Right atrium auricular region (tissue), 2 donors: ENCODE results near the gene ERMAP. TPM values are rescaled to one million over a fixed set of nuclear protein-coding genes. Genes with fewer than 3 reads are reported as not detected.
"Not testable (repeated sequence)": the region's sequence is repeated elsewhere in the genome, so short reads cannot be mapped to it uniquely, and the experiment has no call there.

Source experiments
- DNase-seq: peaks from one replicate; pipeline ENCODE4 v3.0.0-alpha.2; 2019; ENCODE audit warnings: low spot score
- H3K27ac ChIP-seq, 2 donors: fragments of 200-600 bp; sonication (generic); 1 replicate in 1 of 2; 2 replicates in 1 of 2; pipeline ENCODE4 v1.5.1; 2016 to 2019
- H3K27me3 ChIP-seq, 2 donors: fragments of 200-600 bp; sonication (generic); one replicate each; pipeline versions ENCODE4 v1.5.1 to v1.6.0; 2017 to 2019
- H3K36me3 ChIP-seq: fragments of 200-600 bp; sonication (generic); one replicate; pipeline ENCODE4 v1.5.1; 2016
- H3K4me1 ChIP-seq, 2 donors: fragments of 200-600 bp; sonication (generic); one replicate each; pipeline versions ENCODE4 v1.5.1 to v1.6.0; 2017 to 2019
- H3K4me3 ChIP-seq, 2 donors: fragments of 200-600 bp; sonication (generic); 1 replicate in 1 of 2; 2 replicates in 1 of 2; pipeline ENCODE4 v1.5.1; 2017 to 2019; ENCODE audit warnings: mild to moderate bottlenecking in 1 of 2, moderate library complexity in 1 of 2
- H3K9me3 ChIP-seq, 2 donors: fragments of 200-600 bp; sonication (generic); one replicate each; pipeline ENCODE4 v1.5.1; 2019
- total RNA-seq, 2 donors: library from RNA; depleted of rRNA; stranded (reverse); fragments of >200 nt; gene quantifications; one replicate each; pipeline ENCODE4 v1.1.0, GENCODE V29; 2016
- TF ChIP-seq, protein P1 (sequence below), 2 donors: fragments of 200-600 bp; sonication (generic); IDR thresholded peaks; one replicate each; pipeline ENCODE4 v1.5.1; 2019; ENCODE audit warnings: antibody characterized with exemption in 2 of 2

Gene ERMAP
- total RNA-seq, 2 donors from 2014 or later, result 3.3 to 5.6 TPM

GRCh38 chr1:42797414-42797813 lies 19.5 kb upstream of the ERMAP start:
- no peaks in the 10 kb centered on the region for H3K4me1 ChIP-seq
- no peaks in the 10 kb centered on the region for H3K36me3 ChIP-seq
- H3K4me3 ChIP-seq, result no peak overlapping the region
- H3K27ac ChIP-seq, result no peak overlapping the region
- H3K9me3 ChIP-seq, result no peaks in the 10 kb centered on the region
- TF ChIP-seq, protein P1, sequence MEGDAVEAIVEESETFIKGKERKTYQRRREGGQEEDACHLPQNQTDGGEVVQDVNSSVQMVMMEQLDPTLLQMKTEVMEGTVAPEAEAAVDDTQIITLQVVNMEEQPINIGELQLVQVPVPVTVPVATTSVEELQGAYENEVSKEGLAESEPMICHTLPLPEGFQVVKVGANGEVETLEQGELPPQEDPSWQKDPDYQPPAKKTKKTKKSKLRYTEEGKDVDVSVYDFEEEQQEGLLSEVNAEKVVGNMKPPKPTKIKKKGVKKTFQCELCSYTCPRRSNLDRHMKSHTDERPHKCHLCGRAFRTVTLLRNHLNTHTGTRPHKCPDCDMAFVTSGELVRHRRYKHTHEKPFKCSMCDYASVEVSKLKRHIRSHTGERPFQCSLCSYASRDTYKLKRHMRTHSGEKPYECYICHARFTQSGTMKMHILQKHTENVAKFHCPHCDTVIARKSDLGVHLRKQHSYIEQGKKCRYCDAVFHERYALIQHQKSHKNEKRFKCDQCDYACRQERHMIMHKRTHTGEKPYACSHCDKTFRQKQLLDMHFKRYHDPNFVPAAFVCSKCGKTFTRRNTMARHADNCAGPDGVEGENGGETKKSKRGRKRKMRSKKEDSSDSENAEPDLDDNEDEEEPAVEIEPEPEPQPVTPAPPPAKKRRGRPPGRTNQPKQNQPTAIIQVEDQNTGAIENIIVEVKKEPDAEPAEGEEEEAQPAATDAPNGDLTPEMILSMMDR (IDR thresholded peaks at IDR 0.05), result no peak
- H3K27me3 ChIP-seq, result no peaks in the 10 kb centered on the region
- DNase-seq, result no peak

DNA sequence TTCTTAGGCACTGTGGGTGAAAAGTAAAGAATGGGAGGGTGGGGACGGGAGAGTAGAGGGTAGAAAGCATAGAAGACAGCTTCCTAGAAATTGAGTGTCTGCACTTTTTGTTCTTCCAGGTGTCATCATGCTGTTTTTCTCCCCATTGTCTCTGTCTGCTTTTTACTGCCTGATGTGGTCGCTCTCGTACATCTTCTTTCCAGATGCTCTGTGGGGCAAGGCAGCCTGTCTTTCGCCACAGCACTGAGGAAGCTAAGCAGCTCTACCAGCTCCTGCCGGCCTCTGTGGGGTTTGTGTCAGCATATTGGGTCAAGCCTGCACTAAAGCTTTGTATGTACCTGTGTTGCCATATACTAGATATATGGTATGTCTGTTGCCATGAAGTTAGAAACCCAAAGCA lies 18.9 kb upstream of the ERMAP start:
- H3K27me3 ChIP-seq, result no peaks in the 10 kb centered on the region
- H3K36me3 ChIP-seq, result no peaks in the 10 kb centered on the region
- no peak overlapping the region for H3K27ac ChIP-seq
- no peak overlapping the region for H3K4me3 ChIP-seq
- no peaks in the 10 kb centered on the region for H3K9me3 ChIP-seq
- DNase-seq, result no peak
- no peaks in the 10 kb centered on the region for H3K4me1 ChIP-seq
- TF ChIP-seq, protein P1 (IDR thresholded peaks at IDR 0.05), result no peak

DNA sequence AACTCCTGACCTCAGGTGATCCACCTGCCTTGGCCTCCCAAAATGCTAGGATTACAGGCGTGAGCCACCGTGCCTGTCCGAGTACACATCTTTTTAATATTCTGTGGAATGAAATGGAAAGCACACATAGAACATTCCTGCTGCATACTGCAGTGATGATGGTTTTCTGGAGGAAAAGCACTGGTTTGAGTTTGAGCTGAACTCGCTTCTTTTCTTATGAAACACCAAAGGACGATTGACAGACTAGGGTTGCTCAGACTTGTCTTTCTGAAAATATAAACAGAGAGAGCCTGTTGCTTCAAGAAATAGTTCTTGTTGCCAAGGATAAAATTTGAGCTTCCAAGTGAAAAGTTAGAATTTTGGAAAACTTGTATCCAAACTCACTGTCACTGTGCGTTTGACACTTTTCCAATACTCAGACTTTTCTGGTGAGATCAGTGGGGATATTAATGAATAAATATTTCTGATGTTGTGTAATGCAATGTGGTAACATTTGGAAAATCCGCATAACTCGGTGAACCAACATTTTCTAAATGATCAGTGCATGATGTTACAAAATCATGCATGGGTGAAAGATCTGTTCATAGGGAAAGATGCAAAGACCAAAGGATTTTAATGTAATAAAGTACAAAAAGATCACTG lies 15.0 kb upstream of the ERMAP start:
- DNase-seq, result no peak
- no peak overlapping the region for H3K27ac ChIP-seq
- TF ChIP-seq, protein P1 (IDR thresholded peaks at IDR 0.05), result no peak
- H3K9me3 ChIP-seq, result no peaks in the 10 kb centered on the region
- no peaks in the 10 kb centered on the region for H3K27me3 ChIP-seq
- peaks cover 5% of the 10 kb centered on the region for H3K36me3 ChIP-seq
- no peaks in the 10 kb centered on the region for H3K4me1 ChIP-seq
- H3K4me3 ChIP-seq, result no peak overlapping the region

- no peak overlapping the region for H3K4me3 ChIP-seq
- TF ChIP-seq, protein P1 (IDR thresholded peaks at IDR 0.05), result no peak
- H3K9me3 ChIP-seq, result no peaks in the 10 kb centered on the region
- no peak overlapping the region for H3K27ac ChIP-seq
- no peaks in the 10 kb centered on the region for H3K4me1 ChIP-seq
- peaks cover 5% of the 10 kb centered on the region for H3K36me3 ChIP-seq
- no peaks in the 10 kb centered on the region for H3K27me3 ChIP-seq
- DNase-seq, result no peak
Observed at GRCh38 chr1:42806171-42806570, 10.8 kb upstream of the ERMAP start.

DNA sequence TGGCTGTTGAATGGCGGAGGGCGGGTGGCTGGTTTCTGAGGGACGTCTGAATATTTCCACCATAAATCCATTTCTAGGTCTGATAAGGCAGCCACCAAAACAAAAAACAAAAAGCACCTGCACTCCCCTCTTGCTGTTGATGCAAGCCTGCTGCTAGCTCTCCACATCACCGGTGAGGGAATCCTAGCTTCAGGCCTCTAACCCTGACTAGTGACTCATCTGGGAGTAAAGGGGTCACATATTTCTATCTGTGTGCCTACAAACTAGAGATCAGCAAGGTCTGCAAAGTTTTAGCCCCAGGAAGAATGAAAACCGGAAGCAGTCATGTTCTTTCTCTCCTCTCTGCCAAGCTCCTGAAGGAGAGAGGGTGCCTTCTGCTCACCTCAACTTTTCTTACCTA lies 10.3 kb upstream of the ERMAP start:
- H3K36me3 ChIP-seq, result peaks cover 5% of the 10 kb centered on the region
- no peaks in the 10 kb centered on the region for H3K4me1 ChIP-seq
- no peak for DNase-seq
- no peaks in the 10 kb centered on the region for H3K27me3 ChIP-seq
- H3K27ac ChIP-seq, result no peak overlapping the region
- no peak overlapping the region for H3K4me3 ChIP-seq
- no peaks in the 10 kb centered on the region for H3K9me3 ChIP-seq
- TF ChIP-seq, protein P1 (IDR thresholded peaks at IDR 0.05), result no peak

GRCh38 chr1:42807056-42807668 lies 9.8 kb upstream of the ERMAP start:
- Histone ChIP-seq H3K9me3 (no peaks in the 10 kb centered on the region), H3K4me1 (no peaks in the 10 kb centered on the region), H3K4me3 (no peak overlapping the region), H3K27ac (no peak overlapping the region), H3K36me3 (peaks cover 5% of the 10 kb centered on the region), H3K27me3 (no peaks in the 10 kb centered on the region)
- DNase-seq, result no peak
- TF ChIP-seq, protein P1 (IDR thresholded peaks at IDR 0.05), result no peak

GRCh38 chr1:42814815-42815214 lies 2.1 kb upstream of the ERMAP start:
- H3K27me3 ChIP-seq, H3K4me3 ChIP-seq, H3K27ac ChIP-seq, H3K9me3 ChIP-seq, DNase-seq, H3K36me3 ChIP-seq: not testable (repeated sequence)
- peaks cover 0 to 21% of the 10 kb centered on the region in 2 donors for H3K4me1 ChIP-seq
